CD4-positive, alpha-beta T cell (primary cell): ENCODE data around the gene CBX4. TPM values are rescaled to one million over a fixed set of nuclear protein-coding genes. Genes with fewer than 3 reads are reported as not detected.

Experiments used
- ATAC-seq: fragments of 200-7000 bp; cut with Tn5 transposase; one replicate; pipeline ENCODE4 v1.10.0; 2022; ENCODE audit warnings: mild to moderate bottlenecking; ENCODE audit not compliant: poor library complexity
- CTCF ChIA-PET: fragments of 350-600 bp; sonication (Branson Sonifier 250); formaldehyde crosslinking; loops from one replicate; lab custom pipeline; 2021; ENCODE audit warnings: antibody characterized with exemption, inconsistent platforms; lab: Charles Lee
- POLR2A ChIA-PET: fragments of 350-600 bp; sonication (Branson Sonifier 250); formaldehyde crosslinking; loops from one replicate; lab custom pipeline; 2021; ENCODE audit warnings: antibody characterized with exemption, inconsistent platforms; lab: Charles Lee
- DNase-seq, 14 experiments: peaks; one replicate each; pipeline ENCODE4 v3.0.0-alpha.2; 2013 to 2020; ENCODE audit warnings: mixed read lengths in 2 of 14
- H3K27ac ChIP-seq, 2 donors: one replicate each; pipeline versions ENCODE4 v1.5.1 to v1.7.0; 2013; ENCODE audit warnings: low read length in 2 of 2, low read depth in 1 of 2, mild to moderate bottlenecking in 1 of 2
- H3K27me3 ChIP-seq, 2 experiments: 1 replicate in 1 of 2; 2 replicates in 1 of 2; pipeline versions ENCODE4 v1.6.1 to v1.7.0; 2013; ENCODE audit warnings: low read length in 2 of 2, control low read depth in 1 of 2, mild to moderate bottlenecking in 1 of 2, moderate library complexity in 1 of 2; ENCODE audit not compliant: insufficient read depth in 2 of 2, control insufficient read depth in 1 of 2
- H3K36me3 ChIP-seq: one replicate; pipeline ENCODE4 v1.6.1; 2013; ENCODE audit warnings: low read length, control low read depth; ENCODE audit not compliant: insufficient read depth
- H3K4me1 ChIP-seq: one replicate; pipeline ENCODE4 v1.6.1; 2013; ENCODE audit warnings: low read length, control low read depth; ENCODE audit not compliant: insufficient read depth
- H3K4me3 ChIP-seq: one replicate; pipeline ENCODE4 v1.5.1; 2013; ENCODE audit warnings: mild to moderate bottlenecking, low read length, moderate library complexity
- H3K9me3 ChIP-seq, 2 experiments: 1 replicate in 1 of 2; 2 replicates in 1 of 2; pipeline versions ENCODE4 v1.6.1 to v1.7.0; 2013; ENCODE audit warnings: low read length in 2 of 2, mild to moderate bottlenecking in 2 of 2, control low read depth in 1 of 2, moderate library complexity in 1 of 2; ENCODE audit not compliant: control insufficient read depth in 1 of 2, insufficient read depth in 1 of 2
- H3K27ac Mint-ChIP-seq: one replicate; pipeline ENCODE4 v1.8.0; 2020; ENCODE audit warnings: mixed read lengths
- H3K27me3 Mint-ChIP-seq: one replicate; pipeline ENCODE4 v1.8.0; 2021; ENCODE audit warnings: mixed read lengths
- H3K36me3 Mint-ChIP-seq: one replicate; pipeline ENCODE4 v1.8.0; 2021; ENCODE audit warnings: low read depth, mixed read lengths
- H3K4me1 Mint-ChIP-seq: one replicate; pipeline ENCODE4 v1.8.0; 2021; ENCODE audit warnings: low read depth, mixed read lengths
- H3K4me3 Mint-ChIP-seq: one replicate; pipeline ENCODE4 v1.8.0; 2020; ENCODE audit warnings: mild to moderate bottlenecking, mixed read lengths
- H3K9me3 Mint-ChIP-seq: one replicate; pipeline ENCODE4 v1.8.0; 2020; ENCODE audit warnings: mixed read lengths
- CTCF ChIP-seq: fragments of 200-600 bp; IDR thresholded peaks from one replicate; pipeline ENCODE4 v1.8.0; 2022; ENCODE audit warnings: antibody characterized with exemption, mild to moderate bottlenecking
- intact Hi-C, 2 experiments: fragments of 100-400 bp; cut with DNase I in 1 of 2; cut with micrococcal nuclease in 1 of 2; formaldehyde crosslinking; loops; one replicate each; pipeline versions ENCODE4 v1.15.1 to v1.9.0; 2023 to 2025; cut with DNase I, micrococcal nuclease
- total RNA-seq, 174 experiments: library from RNA in 2 of 174; stranded (reverse) in 2 of 174; gene quantifications; one replicate each; pipeline ENCODE4 v1.2.3 and lab custom pipeline; 2021 to 2026

CBX4 gene
- total RNA-seq, 2 experiments from 2014 or later: 196 to 202 TPM

GRCh38 chr17:79842656-79843473, 3.6 kb upstream of the CBX4 start:
- intact Hi-C loops: no loop called here
- ChIA-PET POLR2A (interaction anchor here (0.7 to 6.3 kb wide), 4 partner anchors 30 to 66 kb away, joined by 3 to 127 read pairs (median 43); partner anchors contain the start of gene CBX8), CTCF (interaction anchor here (0.6 to 2.9 kb wide), 5 partner anchors 32 to 101 kb away, joined by 3 to 9 read pairs (median 4); no protein-coding TSS in a partner anchor)
- Histone ChIP-seq H3K9me3 (peaks cover 0 to 27% of the 10 kb centered on the region in 2 experiments), H3K36me3 (no peaks in the 10 kb centered on the region), H3K27ac (no peak overlapping the region), H3K4me3 (peak overlapping the region; percentile 45), H3K4me1 (peaks cover 61% of the 10 kb centered on the region), H3K27me3 (peaks cover 43 to 47% of the 10 kb centered on the region in 2 experiments)
- no peaks in the 10 kb centered on the region for H3K9me3 Mint-ChIP-seq
- H3K4me1 Mint-ChIP-seq: peaks cover 42% of the 10 kb centered on the region
- peaks cover 8% of the 10 kb centered on the region for H3K36me3 Mint-ChIP-seq
- peak overlapping the region; percentile 62 for H3K27ac Mint-ChIP-seq
- no peak for TF ChIP-seq CTCF
- ATAC-seq (no peak), DNase-seq (peak in 5 of 14 experiments; percentile 18 to 66 (median 36))
- peaks cover 53% of the 10 kb centered on the region for H3K27me3 Mint-ChIP-seq
- peak overlapping the region; percentile 78 for H3K4me3 Mint-ChIP-seq

- Mint-ChIP-seq H3K27ac (peak overlapping the region; percentile 33), H3K9me3 (no peaks in the 10 kb centered on the region), H3K4me3 (peak overlapping the region; percentile 78), H3K36me3 (peaks cover 12% of the 10 kb centered on the region), H3K4me1 (peaks cover 45% of the 10 kb centered on the region), H3K27me3 (peaks cover 51% of the 10 kb centered on the region)
- peaks cover 41 to 47% of the 10 kb centered on the region in 2 experiments for H3K27me3 ChIP-seq
- no peak for ATAC-seq
- POLR2A ChIA-PET: interaction anchor here (0.7 to 6.3 kb wide), 5 partner anchors 29 to 65 kb away, joined by 3 to 127 read pairs (median 4); partner anchors contain the start of gene CBX8
- no peaks in the 10 kb centered on the region for H3K36me3 ChIP-seq
- CTCF ChIA-PET: interaction anchor here (1.2 to 2.9 kb wide), 4 partner anchors 32 to 100 kb away, joined by 3 to 9 read pairs (median 4); no protein-coding TSS in a partner anchor
- peaks cover 68% of the 10 kb centered on the region for H3K4me1 ChIP-seq
- no peak for DNase-seq
- H3K4me3 ChIP-seq: peak overlapping the region; percentile 9
- peaks cover 0 to 27% of the 10 kb centered on the region in 2 experiments for H3K9me3 ChIP-seq
- TF ChIP-seq CTCF: no peak
- intact Hi-C loops: no loop called here
- no peak overlapping the region for H3K27ac ChIP-seq
Observed at GRCh38 chr17:79842136-79842655, 3.0 kb upstream of the CBX4 start.

- H3K4me3 Mint-ChIP-seq: peak overlapping the region; percentile 80
- CTCF ChIA-PET: interaction anchor here (0.7 to 2.9 kb wide), 8 partner anchors 10 to 156 kb away, joined by 3 to 14 read pairs (median 6); partner anchors contain the start of gene CBX2
- Histone ChIP-seq H3K27me3 (peaks cover 37 to 47% of the 10 kb centered on the region in 2 experiments), H3K4me1 (peaks cover 75% of the 10 kb centered on the region), H3K9me3 (peaks cover 0 to 27% of the 10 kb centered on the region in 2 experiments), H3K27ac (no peak overlapping the region), H3K36me3 (no peaks in the 10 kb centered on the region), H3K4me3 (no peak overlapping the region)
- POLR2A ChIA-PET: interaction anchor here (0.7 to 6.3 kb wide), 7 partner anchors 29 to 155 kb away, joined by 3 to 127 read pairs (median 4); partner anchors contain the start of genes CBX2 and CBX8
- peaks cover 51% of the 10 kb centered on the region for H3K27me3 Mint-ChIP-seq
- H3K36me3 Mint-ChIP-seq: peaks cover 16% of the 10 kb centered on the region
- H3K4me1 Mint-ChIP-seq: peaks cover 48% of the 10 kb centered on the region
- DNase-seq (peak in 4 of 14 experiments; percentile 43 to 58 (median 52)), ATAC-seq (no peak)
- TF ChIP-seq CTCF: no peak
- H3K9me3 Mint-ChIP-seq: no peaks in the 10 kb centered on the region
- H3K27ac Mint-ChIP-seq: peak overlapping the region; percentile 33
- intact Hi-C loops: no loop called here
Observed at GRCh38 chr17:79841369-79842135, 2.3 kb upstream of the CBX4 start.
